Iris pigment epithelial cell (primary cell): ENCODE data around the gene CDH23.

Experiments
- DNase-seq: peaks from one replicate; pipeline ENCODE4 v3.0.0-alpha.2; 2011; ENCODE audit warnings: low read depth

Gene CDH23

DNA sequence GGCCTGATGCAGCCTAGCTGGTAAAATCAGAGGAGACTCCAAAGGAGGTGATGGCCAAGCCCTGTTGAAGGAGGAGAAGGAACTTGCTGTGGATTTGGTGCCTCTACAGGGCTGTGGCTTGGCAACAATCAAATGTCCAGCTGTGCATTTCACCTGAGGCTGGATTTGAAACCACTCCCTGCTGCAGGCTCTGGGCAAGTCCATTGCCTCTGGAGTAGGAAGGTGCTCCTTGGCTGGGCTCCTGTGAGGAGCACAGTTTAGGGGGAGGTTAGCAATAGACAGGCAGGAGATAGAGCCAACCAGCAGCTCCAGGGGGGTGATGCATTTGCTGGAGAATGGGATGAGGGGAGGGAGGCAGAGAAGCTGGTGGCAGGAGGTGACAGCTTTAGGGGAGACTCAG lies 26.5 kb downstream of the CDH23 start:
- no peak for DNase-seq

DNA sequence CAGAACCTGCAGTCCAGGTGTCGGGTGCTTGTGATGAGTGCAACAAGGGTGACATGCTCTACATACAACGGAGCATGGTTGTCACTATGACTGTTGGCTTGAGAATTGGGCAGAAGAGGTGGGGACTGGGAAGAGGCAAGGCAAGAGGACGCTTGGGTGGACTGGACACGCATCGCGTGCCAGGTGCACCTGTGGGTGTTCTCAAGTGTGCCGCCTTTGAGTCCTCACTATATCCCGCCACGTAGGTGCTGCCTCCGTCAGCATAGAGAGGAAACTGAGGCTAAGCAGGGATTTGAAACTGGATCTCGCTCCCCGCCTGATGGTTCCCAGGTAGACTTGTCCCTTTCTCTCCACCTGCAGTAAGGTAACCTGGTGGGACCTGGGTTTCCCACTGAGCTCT lies 27.2 kb downstream of the CDH23 start:
- no peak for DNase-seq

DNA sequence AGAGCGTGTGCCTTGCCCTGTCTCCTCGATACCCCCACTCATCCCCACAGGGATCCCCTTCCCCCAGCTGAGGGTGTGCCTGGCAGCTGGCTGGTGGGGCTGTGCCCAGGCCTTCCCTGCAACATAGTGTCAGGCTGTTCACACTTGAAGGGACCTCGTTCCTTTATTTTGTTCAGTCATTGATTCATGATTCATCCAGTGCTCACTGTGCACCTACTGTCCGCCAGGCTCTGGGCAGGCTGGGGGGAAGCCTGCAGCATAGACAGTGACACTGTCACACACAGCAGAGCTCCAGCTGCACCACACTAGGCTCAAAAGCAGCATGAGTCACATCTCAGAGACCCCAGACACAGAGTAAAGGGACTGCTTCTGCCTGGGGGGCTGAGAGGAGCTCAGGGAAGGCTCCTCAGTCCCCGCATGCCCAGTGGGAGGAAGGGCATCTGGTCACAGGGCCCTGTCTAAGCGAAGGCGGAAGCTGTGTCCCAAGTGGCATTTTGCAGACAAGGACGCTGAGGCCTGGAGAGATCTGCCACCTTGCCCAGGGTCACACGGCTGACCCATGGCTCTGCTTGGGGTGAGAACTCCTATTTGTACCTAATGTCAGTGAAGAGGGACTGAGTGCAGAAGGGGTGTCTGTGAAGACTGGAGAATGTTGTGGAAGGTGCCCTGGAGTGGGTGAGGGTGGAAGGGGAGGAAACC lies 27.9 kb downstream of the CDH23 start:
- no peak for DNase-seq

DNA sequence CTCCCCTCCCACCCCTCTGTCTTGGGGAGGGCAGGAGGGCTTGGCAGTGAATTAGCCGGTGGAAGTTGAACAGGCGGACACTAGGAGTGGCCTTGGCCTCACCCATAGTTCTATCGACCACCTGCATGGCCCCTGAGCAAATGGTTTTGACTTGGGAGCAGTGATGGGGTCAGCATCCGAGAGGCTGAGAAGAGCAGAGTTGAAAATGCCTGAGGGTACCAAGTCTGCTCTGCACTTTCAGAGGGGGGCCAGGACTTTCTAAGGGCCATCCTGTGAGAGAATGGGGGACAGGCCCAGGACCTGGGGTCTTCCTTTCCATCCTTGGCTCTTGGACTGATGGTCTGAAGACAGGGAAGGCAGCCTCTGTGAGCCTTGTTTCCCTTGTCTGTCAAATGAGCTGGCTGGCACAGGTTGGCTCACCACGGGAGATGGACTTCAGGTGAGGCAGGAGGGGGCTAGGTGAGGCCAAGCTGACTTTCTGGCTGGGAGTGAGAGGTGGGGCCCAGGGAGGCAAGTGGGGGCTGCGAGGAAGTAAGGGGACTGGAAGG lies 29.4 kb downstream of the CDH23 start:
- DNase-seq, result no peak

DNA sequence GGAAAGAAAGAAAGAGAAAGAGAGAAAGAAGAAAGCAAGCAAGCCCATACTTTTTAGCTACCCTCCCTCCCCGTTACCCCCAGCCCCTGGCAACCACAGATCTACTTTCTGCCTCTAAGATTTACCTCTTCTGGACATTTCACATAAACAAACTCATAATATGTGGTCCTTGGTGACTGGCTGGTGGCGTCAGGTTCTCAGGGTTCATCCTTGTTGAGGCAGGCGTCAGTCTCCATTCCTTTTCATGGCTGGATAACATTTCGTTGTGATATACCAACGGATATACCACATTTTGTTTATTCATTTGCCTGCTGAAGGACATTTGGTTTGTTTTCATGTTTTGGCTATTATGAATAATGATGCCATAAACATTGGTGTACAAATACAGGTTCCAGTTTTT lies 30.5 kb downstream of the CDH23 start:
- no peak for DNase-seq

DNA sequence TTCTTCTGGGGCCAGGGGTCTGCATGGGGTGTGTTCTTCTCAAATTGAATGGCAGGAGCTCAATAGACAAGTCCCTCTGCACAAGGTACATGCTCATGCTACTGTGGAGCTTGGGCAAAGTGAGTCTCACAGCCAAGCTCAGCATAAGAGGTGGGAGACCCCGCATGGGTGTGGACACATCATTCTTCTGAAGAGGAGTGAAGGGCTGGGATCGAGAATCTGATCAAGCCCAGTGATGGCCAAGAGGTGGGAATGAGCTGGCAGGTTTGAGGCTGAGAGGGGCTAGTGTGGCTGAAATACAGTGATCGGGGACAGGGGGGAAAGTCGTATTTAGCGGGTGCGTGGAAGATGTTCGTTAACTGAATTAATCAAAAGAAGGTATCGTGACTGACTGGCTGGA lies 32.6 kb downstream of the CDH23 start:
- no peak for DNase-seq

DNA sequence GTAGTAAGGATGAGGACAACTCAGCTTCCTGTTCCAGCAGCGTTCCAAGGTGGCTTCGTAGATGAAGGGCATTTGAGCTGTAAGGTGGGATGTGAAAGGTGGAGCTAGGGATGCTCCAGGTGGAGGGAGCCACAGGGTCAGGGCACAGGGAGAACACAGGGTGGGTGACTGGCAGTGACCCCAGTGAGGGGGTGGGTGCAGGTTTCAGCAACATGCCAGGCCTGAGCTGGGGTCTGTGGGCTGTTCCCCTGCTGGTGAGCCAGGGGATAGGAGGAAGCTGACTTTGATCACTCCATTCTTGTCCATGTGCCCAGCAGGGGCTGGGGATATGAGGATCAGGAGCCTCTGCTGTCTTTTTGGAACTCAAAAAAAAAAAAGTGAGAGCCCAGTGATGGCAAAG lies 33.2 kb downstream of the CDH23 start:
- DNase-seq, result no peak

DNA sequence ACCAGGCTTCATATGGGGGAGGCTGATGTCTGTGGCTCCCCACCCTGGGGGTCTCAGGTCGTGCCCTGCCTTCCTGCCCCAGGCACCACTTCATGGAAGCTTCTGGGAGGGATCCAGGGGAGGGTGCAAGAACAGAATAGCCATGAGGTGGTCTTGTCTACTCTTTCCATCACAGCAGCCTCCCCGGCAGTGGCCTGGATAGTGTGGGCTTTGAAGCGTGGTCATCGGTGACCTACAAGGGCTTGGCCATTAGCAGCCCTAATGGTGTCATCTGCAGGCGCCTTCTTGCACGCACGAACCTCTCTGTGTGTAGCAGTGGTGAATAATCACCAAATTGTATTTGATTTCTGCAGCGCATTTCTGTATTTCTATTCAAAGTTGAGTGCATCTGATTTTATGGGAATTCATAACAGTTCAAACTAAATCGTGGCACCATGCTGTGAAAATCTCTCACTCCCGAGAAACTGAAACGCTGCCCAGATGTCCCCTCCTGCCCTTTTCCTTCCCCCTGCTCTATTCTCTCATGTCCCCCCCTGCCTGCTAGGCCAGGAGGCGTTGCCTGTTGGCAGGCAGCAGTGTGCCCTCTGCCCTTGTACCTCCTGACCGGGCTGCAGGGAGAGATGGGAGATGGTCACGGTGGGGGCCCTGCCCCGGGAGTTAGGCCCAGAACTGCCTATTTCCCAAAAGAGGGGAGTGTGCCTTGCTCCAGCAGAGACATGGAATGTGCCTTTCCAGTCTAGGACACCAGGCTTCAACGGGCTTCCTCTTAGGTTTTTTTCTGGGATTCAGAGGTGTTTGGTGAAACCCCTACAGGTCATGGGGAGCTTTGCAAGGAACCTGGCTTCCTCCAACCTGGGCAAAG lies 34.8 kb downstream of the CDH23 start:
- no peak for DNase-seq

DNA sequence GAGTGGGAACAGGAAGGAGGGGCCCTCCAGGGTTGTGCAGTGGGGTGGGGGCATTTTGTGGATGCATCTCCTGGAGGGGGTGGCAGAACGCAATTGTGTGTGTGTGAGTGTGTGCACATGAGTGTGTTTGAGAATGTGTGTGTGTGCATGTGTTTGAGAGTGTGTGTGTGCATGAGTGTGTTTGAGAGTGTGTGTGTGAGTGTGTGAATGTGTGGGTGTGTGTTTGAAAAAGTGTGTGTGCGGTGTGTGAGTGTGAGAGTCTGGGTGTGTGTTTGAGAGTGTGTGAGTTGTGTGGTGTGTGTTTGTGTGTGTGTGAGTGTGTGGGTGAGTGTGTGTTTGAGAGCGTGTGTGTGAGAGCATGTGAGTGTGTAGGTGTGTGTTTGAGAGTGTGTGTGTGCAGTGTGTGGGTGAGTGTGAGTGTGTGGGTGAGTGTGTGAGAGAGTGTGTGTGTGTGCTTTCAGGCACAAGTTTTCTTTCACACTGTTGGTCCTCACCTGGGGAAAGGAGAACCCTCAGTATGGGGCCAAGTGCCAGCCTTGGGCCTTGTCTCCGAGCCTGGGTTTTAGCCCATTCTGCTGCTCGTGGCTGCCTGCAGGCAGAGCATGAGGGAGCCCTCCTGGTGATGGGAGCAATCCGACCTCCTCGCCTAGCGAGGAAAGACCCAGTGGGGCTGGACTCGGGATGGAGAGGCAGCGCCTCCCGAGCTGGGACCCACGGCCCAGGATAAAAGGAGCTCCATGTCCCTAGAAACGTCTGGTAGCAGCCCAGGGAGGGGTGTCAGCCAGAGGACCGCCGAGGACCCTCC lies 35.6 kb downstream of the CDH23 start:
- DNase-seq, result no peak

DNA sequence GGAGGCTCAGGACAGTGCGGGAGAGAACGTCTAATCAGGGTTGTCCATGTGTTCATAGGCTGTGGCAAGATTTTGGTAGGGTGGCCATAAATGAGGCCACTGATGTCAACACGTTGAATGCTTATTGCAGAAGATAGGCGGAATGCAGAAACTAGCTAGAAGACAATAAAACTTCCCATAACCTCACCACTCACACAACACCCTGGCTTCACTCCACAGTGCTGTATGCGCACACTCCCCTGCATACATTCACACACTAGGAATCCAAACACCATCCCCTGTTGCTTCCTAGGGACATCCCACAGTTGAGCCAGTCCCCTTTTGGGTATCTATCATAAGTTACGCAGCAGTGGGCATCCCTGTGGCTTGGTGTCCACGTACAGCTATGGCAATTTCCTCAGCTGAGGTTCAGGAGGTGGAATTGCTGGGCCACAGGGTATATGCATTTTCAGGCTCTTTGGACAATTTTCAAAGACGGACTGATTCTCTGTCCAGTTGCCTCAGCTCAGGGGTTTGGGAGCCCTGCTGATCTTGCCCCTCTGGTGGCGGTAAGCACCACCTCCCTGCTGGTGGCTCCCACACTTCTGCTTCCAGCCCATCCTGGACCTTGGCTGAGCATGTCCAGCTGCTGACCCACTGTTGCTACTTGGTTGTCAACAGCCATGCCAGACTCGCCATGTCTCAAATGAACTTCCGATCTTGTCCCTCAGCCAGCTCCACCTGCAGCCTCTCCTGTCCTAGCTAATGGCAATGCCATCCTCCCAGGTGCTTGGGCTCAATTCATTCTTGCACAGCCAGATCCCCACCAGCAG lies 36.4 kb downstream of the CDH23 start:
- DNase-seq, result no peak

DNA sequence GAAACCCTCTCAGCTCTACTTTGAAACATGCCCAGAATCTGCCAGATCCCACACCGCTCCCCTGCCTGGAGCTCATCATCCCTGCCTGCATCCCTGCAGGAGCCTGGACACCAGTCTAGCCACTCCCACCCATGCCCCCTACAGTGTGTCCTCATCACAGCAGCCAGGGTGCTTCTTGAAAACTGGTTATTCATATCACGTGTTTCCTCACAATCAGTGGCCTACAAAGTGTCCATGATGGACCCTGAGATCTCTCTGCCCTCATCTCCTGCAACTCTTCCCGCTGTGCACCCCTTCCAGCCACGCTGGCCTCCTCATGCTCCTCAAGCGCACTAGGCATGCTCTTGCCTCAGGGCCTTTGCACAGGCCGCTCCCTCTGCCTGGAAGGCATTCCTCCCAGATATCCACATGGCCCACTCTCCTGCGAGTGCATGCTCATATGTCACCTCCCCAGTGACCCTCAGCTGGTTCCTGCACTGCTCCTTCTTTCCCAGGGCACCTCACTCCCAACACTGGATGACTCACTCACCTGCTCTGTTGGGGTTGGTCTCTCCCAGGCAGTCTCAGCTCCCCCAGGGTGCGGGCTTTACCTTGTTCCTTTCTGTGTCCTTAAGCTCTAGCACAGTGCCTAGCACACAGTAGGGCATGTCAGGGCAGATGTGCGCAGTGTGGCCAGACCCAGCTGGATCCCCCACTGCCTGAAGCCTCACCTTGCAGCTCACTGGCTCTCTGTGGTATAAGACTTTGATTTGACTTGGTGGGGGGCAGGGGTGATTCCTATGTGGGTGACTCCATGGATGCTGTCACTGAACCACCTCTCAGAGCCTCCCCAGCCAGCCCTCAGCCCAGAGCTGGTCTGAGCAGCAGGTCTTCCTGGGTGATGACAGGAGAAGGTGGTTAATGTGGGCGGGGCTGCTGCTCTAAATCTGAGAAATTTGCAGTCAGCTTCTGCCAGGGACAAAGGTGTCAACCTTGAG lies 37.3 kb downstream of the CDH23 start:
- DNase-seq, result no peak

DNA sequence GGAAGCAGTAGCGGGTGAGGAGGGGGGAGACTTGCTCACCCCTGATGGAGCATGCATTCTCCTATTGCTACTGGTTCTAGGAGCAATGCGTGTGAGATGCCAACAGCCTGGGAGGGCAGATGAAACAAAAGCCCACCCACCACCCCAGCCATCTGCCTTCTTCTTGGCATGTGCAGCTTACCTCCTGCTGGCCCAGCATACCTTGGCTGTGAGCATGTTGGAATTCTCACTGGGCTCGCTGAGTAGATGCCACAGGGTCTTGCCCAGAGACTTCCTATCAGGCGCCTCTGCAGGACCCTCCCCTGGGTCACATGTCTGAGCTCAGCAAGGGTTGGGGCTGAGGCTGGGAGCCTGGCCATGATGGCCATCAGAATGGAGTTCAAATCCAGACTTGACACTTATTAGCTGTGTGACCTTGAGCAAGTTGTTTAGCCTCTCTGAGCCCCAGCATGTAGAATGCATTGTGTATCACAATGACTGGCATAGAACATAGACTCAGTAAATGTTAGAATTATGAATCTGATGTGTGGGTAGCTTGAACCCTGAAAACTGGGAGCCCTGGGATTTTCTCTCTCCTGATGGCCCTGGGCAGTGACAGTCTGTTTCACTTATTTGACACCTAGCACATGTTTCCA lies 38.2 kb downstream of the CDH23 start:
- no peak for DNase-seq

DNA sequence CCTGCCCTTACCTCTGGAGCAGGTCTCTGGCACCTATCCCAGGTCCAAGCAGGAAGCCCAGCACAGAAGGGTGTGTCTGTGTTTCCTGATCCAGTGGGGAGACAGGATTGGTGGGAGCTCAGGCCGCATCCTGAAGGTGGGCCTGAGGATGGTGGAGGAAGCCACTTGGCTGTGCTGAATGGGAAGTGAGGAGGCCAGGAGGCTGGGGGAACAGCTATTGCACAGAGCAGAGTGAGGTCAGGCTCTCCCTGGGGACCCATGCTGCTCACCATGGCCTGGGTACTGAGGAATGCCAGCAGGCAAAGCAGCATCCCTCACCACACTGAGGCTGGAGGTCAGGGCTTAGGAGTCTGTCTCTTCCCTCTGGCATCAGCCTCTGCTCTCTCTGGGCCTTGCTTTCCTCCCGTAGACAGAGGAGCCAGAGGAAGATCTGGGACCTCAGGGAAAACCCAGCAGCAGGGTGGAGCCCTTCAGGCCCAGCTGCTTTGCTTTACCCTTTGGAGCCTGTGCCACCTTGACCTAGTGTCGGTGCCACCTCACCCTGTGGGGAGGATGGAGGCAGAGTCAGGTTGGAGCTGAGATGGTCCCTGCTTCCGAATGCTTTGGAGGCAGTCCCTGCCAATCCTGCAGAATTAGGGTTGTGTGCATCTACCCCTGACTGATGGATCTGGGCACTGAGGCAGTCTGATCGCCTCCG lies 39.0 kb downstream of the CDH23 start:
- DNase-seq, result no peak

DNA sequence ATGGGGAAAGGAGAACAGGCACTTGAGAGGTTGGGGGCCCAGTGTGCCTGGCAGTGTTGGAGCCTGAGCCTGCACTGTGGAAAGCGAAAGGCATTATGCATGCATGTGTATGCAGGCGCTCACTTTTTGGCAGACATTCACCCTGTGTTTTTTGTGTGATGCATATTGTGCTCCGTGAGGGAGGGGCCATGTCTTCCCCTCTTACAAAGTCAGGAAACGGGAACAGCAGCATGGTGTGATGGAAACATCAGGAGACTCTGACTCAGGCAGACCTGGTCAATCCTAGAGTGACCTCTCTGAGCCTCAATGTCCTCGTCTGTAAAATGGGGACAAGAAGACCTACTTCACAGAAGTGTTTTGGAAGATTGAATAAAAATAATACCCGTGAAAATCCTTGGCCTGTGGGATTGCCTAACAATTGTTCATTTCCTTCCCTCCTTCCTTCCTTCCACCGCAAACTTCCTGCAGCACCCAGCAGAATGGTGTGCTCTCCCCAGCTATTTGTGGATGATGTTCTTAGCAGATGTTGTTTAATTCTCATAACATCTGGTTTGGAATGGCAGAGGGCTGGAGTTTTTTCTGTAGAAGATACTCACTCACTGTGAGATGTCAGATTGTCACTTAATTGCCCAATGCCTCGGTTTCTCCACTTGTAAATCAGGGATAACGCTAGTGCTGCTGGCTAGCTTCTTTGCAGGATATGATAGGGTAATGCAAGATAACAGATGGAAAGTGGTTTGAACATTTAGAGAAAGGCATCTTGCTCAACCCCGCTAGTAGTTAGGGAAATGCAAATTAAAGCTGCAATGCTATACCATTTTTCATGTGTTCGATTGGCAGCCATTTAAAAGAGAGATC lies 39.8 kb downstream of the CDH23 start:
- DNase-seq, result no peak

DNA sequence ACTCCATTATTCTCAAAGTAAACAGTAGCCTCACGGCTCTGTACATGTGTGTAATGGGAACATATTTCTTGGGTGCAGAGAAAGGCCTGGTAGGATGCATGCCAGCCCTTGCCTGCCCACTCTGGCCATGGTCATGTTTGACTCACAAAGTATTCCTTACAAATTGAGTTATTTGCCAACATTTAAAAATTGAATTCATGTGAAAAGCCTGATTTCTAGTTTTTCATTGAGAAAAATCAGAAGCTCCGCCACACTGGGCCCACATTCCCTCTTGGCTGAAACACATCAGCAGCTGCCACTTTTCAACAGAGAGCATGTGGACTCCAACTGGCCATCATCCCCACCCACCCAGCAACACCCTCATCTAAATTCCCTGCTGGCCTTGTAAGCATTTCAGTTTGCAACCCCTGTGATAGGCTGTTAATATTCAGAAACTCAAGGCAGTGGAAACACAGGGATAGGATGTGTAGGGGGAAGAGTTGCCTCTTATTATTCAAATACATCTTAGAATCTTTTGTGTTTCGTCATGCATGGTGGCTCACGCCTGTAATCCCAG lies 40.9 kb downstream of the CDH23 start:
- DNase-seq, result no peak

DNA sequence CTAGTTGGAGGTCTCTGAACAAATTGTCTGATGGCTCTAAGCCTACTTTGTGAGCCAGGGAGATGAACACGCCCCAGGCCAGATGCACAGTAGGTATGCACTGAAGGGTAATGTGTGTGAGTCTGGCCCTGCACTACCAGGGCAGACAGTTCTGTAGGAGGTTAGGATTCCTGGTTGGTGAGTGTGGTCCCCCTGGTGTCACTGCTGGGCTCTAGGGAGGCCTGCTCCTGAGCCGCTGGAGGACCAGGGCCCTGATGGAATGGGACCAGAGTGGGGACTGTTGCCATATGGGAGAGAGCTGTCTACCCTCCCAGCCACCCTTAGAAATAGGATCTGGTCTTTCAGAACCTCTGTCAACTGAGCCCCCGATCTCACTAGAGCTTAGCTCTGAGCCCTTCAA lies 42.0 kb downstream of the CDH23 start:
- no peak for DNase-seq

DNA sequence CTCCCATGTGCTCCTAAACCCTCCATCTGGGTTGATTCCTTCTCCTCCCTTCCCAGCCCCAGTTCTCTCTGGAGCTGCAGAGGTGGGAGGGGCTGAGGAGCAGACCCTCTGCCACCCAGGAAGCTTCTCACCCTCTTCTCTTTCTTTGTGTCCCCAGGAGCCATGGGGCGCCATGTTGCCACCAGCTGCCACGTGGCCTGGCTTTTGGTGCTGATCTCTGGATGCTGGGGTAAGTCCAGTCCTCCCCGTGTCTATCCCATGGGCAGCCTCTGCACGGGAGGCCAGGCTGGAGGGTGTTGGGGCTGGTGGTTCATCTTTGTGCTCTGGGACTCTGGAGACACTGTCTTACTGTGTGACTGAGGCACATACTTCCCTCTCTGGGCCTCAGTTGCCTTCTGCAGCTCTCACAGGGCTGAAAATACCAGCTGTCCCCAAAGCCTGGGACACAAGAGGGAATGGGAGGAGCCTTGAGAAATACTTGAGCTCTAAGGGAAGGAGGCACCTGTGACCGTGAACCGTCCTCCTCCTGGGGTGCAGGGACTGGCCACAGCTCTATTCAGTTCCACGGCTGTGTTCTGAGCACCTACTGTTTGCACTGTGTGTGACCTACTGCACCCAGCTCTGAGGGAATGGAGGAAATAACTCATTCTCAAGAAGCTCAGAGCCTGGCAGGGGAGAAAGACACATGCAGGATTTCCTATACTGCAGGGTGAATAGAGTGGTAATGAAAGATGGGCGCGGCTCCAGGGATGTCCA lies 43.1 kb downstream of the CDH23 start:
- DNase-seq, result no peak
